Measurements from ENCODE around the gene ATRIP. TPM values are rescaled to one million over a fixed set of nuclear protein-coding genes. Genes with fewer than 3 reads are reported as not detected.

ATRIP gene
- total and polyA plus RNA-seq, 2 of the 4 experiments (the other 2 are of a cell fraction), result 6.8 to 10.8 TPM

DNA sequence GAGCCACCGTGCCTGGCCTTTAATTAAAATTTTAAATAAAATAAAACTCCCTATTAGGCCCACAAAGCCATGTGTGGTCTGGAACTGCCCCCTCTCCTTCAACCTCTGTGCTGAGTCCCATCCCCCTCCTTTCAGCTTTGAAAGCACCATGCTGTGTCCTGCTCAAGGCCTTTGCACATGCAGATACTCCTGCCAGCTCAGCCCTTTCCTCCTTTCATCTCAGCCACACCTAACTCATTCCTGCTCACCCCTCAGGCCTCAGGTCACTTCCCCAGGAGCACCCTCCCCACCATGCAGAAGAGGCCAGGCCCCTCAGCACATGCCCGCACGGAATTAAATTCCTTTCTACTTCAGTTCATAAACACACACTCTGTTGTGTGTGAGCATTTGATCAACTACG is 28.1 kb downstream of the ATRIP start:
- H3K14ac ChIP-seq (replicated peaks; ENCODE audit: low read depth, low read length), result no peak overlapping the region
- 57% methylated on average over 1 of the region's 4 CpGs; no CpG with 5 or more reads in 1 of the 2 experiments for WGBS, 2 experiments (ENCODE audit: extremely low coverage in 2 of 2, insufficient read length in 1 of 2)
- H3K4me3 ChIP-seq (ENCODE audit: insufficient read depth, low read depth, low read length), result no peak overlapping the region
- H3K79me1 ChIP-seq (ENCODE audit: low read depth in 1 of 2, low read length in 2 of 2), result peaks cover 4 to 36% of the 10 kb centered on the region in 2 experiments
- no peak overlapping the region for H3K4ac ChIP-seq (ENCODE audit: low read depth, low read length)
- ATAC-seq (ENCODE audit: low read depth) (no peak), DNase-seq (no peak)
- no peak overlapping the region for H2BK15ac ChIP-seq (ENCODE audit: low read depth, low read length)
- no peak overlapping the region for H2BK120ac ChIP-seq (ENCODE audit: low read depth, low read length)
- no TSS peak for BruUV-seq (replicated peaks)
- H4K91ac ChIP-seq (ENCODE audit: insufficient read depth, low read depth, low read length), result no peak overlapping the region
- no peak overlapping the region for H2AFZ ChIP-seq (replicated peaks; ENCODE audit: low read length, poor library complexity)
- H3K27me3 ChIP-seq (ENCODE audit: control insufficient read depth, insufficient read depth, low read length), result no peaks in the 10 kb centered on the region
- H2AK5ac ChIP-seq (ENCODE audit: low read depth, low read length), result no peak overlapping the region
- no peak overlapping the region for H2AK9ac ChIP-seq (replicated peaks; ENCODE audit: low read depth, low read length, poor library complexity)
- no peak overlapping the region for H3K23ac ChIP-seq (ENCODE audit: low read depth, low read length)
- in situ Hi-C loops (cut with MboI; ENCODE audit: low sequenced_read_pairs), result no loop called here
- peaks cover 12% of the 10 kb centered on the region for H3K36me3 ChIP-seq (ENCODE audit: control insufficient read depth, insufficient read depth, low read length)
- no peak overlapping the region for H3K56ac ChIP-seq (ENCODE audit: extremely low read depth, insufficient read depth, low read length)
- dilution Hi-C loops (cut with HindIII; ENCODE audit: low sequenced_read_pairs, unreplicated experiment), result no loop called here
- H4K5ac ChIP-seq (ENCODE audit: low read depth, low read length), result no peak overlapping the region
- TF ChIP-seq SMC3 (IDR thresholded peaks at IDR 0.05; ENCODE audit: low read depth, low read length), result no peak
- H3K4me1 ChIP-seq (ENCODE audit: control insufficient read depth, insufficient read depth, low read length), result peaks cover 6% of the 10 kb centered on the region
- H2BK5ac ChIP-seq (ENCODE audit: low read depth, low read length, poor library complexity, severe bottlenecking), result no peak overlapping the region
- H3K27ac ChIP-seq (ENCODE audit: insufficient read depth, low read length), result no peak overlapping the region
- CTCF ChIA-PET, result no interaction called here
- H2BK20ac ChIP-seq (ENCODE audit: low read depth, low read length), result no peak overlapping the region
- POLR2A ChIA-PET (ENCODE audit: unreplicated experiment), result no interaction called here
- no peak overlapping the region for H3K9ac ChIP-seq (ENCODE audit: low read depth, low read length)
- no peak overlapping the region for H3K18ac ChIP-seq (ENCODE audit: low read depth, low read length)
- peaks cover 10% of the 10 kb centered on the region; the same call in 1 of the 2 replicates for H3K9me1 ChIP-seq (ENCODE audit: insufficient read depth, low read length)
- intact Hi-C loops (cut with micrococcal nuclease), result no loop called here
- no peaks in the 10 kb centered on the region for H3K9me3 ChIP-seq (ENCODE audit: control insufficient read depth, insufficient read depth, low read length)
- H4K20me1 ChIP-seq (ENCODE audit: insufficient read depth, low read length), result no peaks in the 10 kb centered on the region; the same call in 1 of the 2 replicates
- H4K8ac ChIP-seq (ENCODE audit: low read depth in 2 of 2, low read length in 2 of 2), result no peak overlapping the region
- H3K4me2 ChIP-seq (ENCODE audit: low read depth, low read length), result no peak overlapping the region

Data from IMR-90 (cell line).